Karpas-422 (cell line): ENCODE measurements around the gene ELP4. TPM values are rescaled to one million over a fixed set of nuclear protein-coding genes. Genes with fewer than 3 reads are reported as not detected.

Experiments used
- DNase-seq: peaks from one replicate; pipeline ENCODE4 v3.0.0-alpha.2; 2015
- H2AFZ ChIP-seq: fragments of 200-600 bp; sonication (generic); 2 replicates; pipeline ENCODE4 v1.6.1; 2014; ENCODE audit warnings: antibody characterized with exemption, low read length, mixed read lengths
- H3K27ac ChIP-seq: fragments of 200-600 bp; sonication (generic); 2 replicates; pipeline ENCODE4 v1.5.1; 2014; ENCODE audit warnings: mild to moderate bottlenecking, low read length, moderate library complexity
- H3K27me3 ChIP-seq: fragments of 200-600 bp; sonication (generic); 2 replicates; pipeline ENCODE4 v1.6.1; 2014; ENCODE audit warnings: low read length, mixed read lengths
- H3K36me3 ChIP-seq: fragments of 200-600 bp; sonication (generic); 2 replicates; pipeline ENCODE4 v1.6.1; 2014; ENCODE audit warnings: low read length, mixed read lengths; ENCODE audit not compliant: insufficient read depth
- H3K4me1 ChIP-seq: fragments of 200-600 bp; sonication (generic); 2 replicates; pipeline ENCODE4 v1.6.1; 2014; ENCODE audit warnings: mild to moderate bottlenecking, low read length, mixed read lengths
- H3K4me2 ChIP-seq: fragments of 200-600 bp; sonication (generic); 2 replicates; pipeline ENCODE4 v1.6.1; 2014; ENCODE audit warnings: low read length, low read depth, mild to moderate bottlenecking; ENCODE audit not compliant: poor library complexity, severe bottlenecking
- H3K4me3 ChIP-seq: fragments of 200-600 bp; sonication (generic); 2 replicates; pipeline ENCODE4 v1.5.1; 2014; ENCODE audit warnings: mild to moderate bottlenecking, antibody characterized with exemption, low read length, mixed read lengths
- H3K79me2 ChIP-seq: fragments of 200-600 bp; sonication (generic); 2 replicates; pipeline ENCODE4 v1.6.1; 2014; ENCODE audit warnings: mild to moderate bottlenecking, low read length, mixed read lengths
- H3K9ac ChIP-seq: fragments of 200-600 bp; sonication (generic); 2 replicates; pipeline ENCODE4 v1.6.0; 2014; ENCODE audit warnings: low read length
- H3K9me2 ChIP-seq: fragments of 200-600 bp; sonication (generic), shearing (Covaris generic); replicated peaks from 2 replicates; pipeline ENCODE4 v1.6.0; 2014; ENCODE audit warnings: mild to moderate bottlenecking, low read length, moderate library complexity; ENCODE audit not compliant: insufficient read depth
- H3K9me3 ChIP-seq: fragments of 300-700, 200-600 bp; sonication (generic); 2 replicates; pipeline ENCODE4 v1.6.1; 2014; ENCODE audit warnings: low read length, mixed read lengths
- H4K20me1 ChIP-seq: fragments of 200-600 bp; sonication (generic); 2 replicates; pipeline ENCODE4 v1.6.1; 2014; ENCODE audit warnings: mild to moderate bottlenecking, antibody characterized with exemption, low read length, low read depth; ENCODE audit not compliant: insufficient read depth
- total RNA-seq: library from RNA; depleted of rRNA; stranded (reverse); fragments of >200 nt; shearing (Covaris generic); gene quantifications from 2 replicates; pipeline ENCODE4 v1.2.3, GENCODE V29; 2014; ENCODE audit warnings: low replicate concordance

ELP4 gene
- total RNA-seq, 1 experiment from 2014 or later = 87.1 TPM

DNA sequence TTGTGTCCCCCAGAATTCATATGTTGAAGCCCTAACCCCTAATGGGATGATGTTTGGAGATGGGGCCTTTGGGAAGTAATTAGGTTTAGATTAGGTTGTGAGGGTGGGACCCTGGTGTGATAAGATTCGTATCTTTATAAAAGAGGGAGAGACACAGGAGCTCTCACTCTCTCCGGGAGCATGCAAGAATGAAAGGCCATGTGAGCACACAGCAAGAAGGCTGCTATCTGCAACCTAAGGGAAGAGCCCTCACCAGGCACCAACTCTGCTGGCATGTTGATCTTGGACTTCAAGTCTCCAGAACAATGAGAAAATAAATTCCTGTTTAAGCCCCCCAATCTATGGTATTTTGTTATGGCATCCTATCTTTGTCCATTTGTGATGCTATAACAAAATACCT is 97.3 kb downstream of the ELP4 start:
- DNase-seq = no peak
- no peak overlapping the region for H3K4me2 ChIP-seq
- H3K9me2 ChIP-seq = no peaks in the 10 kb centered on the region; the same call in 1 of the 2 replicates
- H3K27ac ChIP-seq = no peak overlapping the region
- no peaks in the 10 kb centered on the region for H3K36me3 ChIP-seq
- H3K9ac ChIP-seq = no peak overlapping the region
- peaks cover 17% of the 10 kb centered on the region for H3K79me2 ChIP-seq
- no peaks in the 10 kb centered on the region for H3K4me1 ChIP-seq
- H3K9me3 ChIP-seq = no peaks in the 10 kb centered on the region
- H4K20me1 ChIP-seq = no peaks in the 10 kb centered on the region
- H3K4me3 ChIP-seq = no peak overlapping the region
- no peak overlapping the region for H2AFZ ChIP-seq
- no peaks in the 10 kb centered on the region for H3K27me3 ChIP-seq

DNA sequence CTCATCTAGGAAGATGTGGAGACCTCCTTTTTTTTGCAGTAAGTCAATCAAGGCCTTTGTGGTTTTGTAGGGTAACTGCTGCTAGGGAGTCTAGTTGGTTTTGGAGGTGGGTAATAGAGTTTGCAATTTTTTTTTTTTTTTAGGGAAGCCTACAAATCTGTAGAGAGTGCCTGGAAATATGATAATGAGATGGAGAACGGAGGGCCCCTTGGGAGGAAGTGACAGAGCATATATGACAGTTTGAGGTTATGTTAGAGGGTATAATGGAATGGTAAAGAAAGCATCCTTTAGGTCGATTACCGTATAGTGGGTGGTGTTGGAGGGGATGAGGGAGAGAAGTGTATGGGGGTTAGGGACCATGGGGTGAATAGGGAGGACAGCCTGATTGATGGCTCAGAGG is 98.3 kb downstream of the ELP4 start:
- no peak overlapping the region for H3K4me2 ChIP-seq
- H3K4me1 ChIP-seq = no peaks in the 10 kb centered on the region
- H3K4me3 ChIP-seq = no peak overlapping the region
- H4K20me1 ChIP-seq = no peaks in the 10 kb centered on the region
- no peak overlapping the region for H3K27ac ChIP-seq
- no peaks in the 10 kb centered on the region for H3K9me3 ChIP-seq
- no peaks in the 10 kb centered on the region for H3K36me3 ChIP-seq
- no peaks in the 10 kb centered on the region; the same call in 1 of the 2 replicates for H3K9me2 ChIP-seq
- peaks cover 14% of the 10 kb centered on the region for H3K79me2 ChIP-seq
- H2AFZ ChIP-seq = no peak overlapping the region
- no peaks in the 10 kb centered on the region for H3K27me3 ChIP-seq
- DNase-seq = no peak
- H3K9ac ChIP-seq = no peak overlapping the region

DNA sequence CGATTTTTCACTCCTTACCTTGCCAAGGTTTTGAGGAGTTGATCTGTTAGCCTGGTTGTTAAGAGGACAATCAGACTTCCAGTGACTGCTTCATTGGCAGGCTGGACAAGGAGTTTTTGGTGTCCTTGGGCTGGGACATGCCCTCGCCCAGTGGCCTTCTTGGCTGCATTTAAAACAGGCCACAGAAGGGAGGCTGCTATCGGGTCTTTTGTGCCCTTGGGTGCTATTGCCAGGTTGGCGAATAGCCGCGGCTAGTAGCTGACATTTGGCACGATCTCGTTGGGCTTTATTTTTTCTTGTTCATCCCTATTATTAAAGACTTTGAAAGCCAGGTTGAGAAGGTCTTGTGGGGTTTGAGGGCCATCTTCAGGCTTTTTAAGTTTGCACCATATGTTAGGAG is 99.4 kb downstream of the ELP4 start:
- Histone ChIP-seq H3K4me3 (no peak overlapping the region), H2AFZ (no peak overlapping the region), H3K4me1 (no peaks in the 10 kb centered on the region), H3K79me2 (peaks cover 13% of the 10 kb centered on the region; the same call in 1 of the 2 replicates), H3K27ac (no peak overlapping the region), H3K27me3 (no peaks in the 10 kb centered on the region), H3K9me3 (no peaks in the 10 kb centered on the region), H3K9ac (no peak overlapping the region), H3K4me2 (no peak overlapping the region), H4K20me1 (no peaks in the 10 kb centered on the region), H3K9me2 (no peaks in the 10 kb centered on the region), H3K36me3 (no peaks in the 10 kb centered on the region)
- no peak for DNase-seq

DNA sequence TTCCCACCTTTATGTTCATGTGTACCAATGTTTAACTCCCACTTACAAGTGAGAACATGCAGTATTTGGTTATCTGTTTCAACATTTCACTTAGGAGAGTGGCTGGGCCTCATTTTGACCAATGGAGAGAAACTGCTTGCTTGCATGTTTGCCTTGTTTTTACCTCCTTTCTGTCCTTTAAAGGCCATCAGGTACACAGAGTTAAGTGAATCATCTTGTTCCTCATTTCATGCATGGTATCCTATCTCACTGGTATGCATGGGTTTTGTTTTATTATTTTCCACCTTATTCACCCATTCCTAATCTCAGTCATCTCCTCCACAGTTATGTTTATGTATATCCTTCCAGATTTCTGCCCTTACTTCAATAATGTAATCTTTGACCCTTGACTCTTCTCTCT is 101.0 kb downstream of the ELP4 start:
- Histone ChIP-seq H4K20me1 (no peaks in the 10 kb centered on the region), H3K4me1 (no peaks in the 10 kb centered on the region), H3K9ac (no peak overlapping the region), H3K4me2 (no peak overlapping the region), H2AFZ (no peak overlapping the region), H3K4me3 (no peak overlapping the region), H3K36me3 (no peaks in the 10 kb centered on the region), H3K79me2 (0 out of 2 replicates have a peak, but pooled peaks cover 7% of the 10 kb centered on the region), H3K27ac (no peak overlapping the region), H3K9me2 (no peaks in the 10 kb centered on the region), H3K27me3 (no peaks in the 10 kb centered on the region), H3K9me3 (no peaks in the 10 kb centered on the region)
- no peak for DNase-seq

DNA sequence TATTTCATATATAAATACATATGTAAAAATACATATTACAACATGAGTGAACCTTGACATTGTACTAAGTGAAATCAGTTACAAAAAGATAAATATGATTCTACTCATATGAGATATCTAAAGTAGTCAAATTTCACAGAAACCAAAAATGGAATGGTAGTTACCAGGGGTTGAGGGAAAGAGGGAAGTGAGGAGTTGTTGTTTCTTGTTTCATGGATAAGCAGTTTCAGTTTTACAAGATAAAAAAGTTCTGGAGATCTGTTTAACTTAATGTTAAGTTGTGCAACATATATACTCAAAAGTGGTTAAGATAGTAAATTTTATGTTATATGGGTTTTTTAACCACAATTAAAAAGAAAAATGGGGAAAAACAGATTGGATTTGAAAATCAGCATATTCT is 107.7 kb downstream of the ELP4 start:
- no peaks in the 10 kb centered on the region for H3K9me2 ChIP-seq
- no peak for DNase-seq
- no peak overlapping the region for H3K4me2 ChIP-seq
- no peak overlapping the region for H3K27ac ChIP-seq
- no peaks in the 10 kb centered on the region for H3K27me3 ChIP-seq
- no peaks in the 10 kb centered on the region for H3K4me1 ChIP-seq
- no peak overlapping the region for H2AFZ ChIP-seq
- no peak overlapping the region for H3K9ac ChIP-seq
- no peaks in the 10 kb centered on the region for H3K36me3 ChIP-seq
- H3K79me2 ChIP-seq = 0 out of 2 replicates have a peak, but pooled peaks cover 5% of the 10 kb centered on the region
- H3K4me3 ChIP-seq = no peak overlapping the region
- H3K9me3 ChIP-seq = no peaks in the 10 kb centered on the region
- H4K20me1 ChIP-seq = no peaks in the 10 kb centered on the region

DNA sequence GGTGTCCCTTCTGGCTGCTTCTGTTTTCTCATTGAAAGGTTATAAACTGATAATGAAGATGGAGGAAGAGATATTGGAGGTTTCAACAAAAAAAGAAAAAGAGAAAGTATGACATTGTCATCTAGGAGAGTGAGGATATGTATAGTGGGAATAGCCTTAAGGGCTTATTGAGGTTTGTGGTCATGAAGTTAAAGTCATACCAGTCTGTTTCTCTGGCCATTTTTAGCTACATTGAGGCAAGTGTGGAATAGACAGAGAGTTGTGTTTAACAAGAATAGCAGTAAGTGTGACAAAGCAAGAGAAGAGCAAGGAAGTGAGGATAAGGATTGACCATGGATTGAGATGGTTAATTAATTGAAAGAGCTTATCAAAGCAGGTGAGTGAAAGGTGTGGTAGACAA is 110.4 kb downstream of the ELP4 start:
- Histone ChIP-seq H3K36me3 (no peaks in the 10 kb centered on the region), H4K20me1 (no peaks in the 10 kb centered on the region), H3K27me3 (no peaks in the 10 kb centered on the region), H3K79me2 (0 out of 2 replicates have a peak, but pooled peaks cover 3% of the 10 kb centered on the region), H3K4me2 (no peak overlapping the region), H3K27ac (no peak overlapping the region), H3K9me2 (no peaks in the 10 kb centered on the region), H2AFZ (no peak overlapping the region), H3K4me3 (no peak overlapping the region), H3K9ac (no peak overlapping the region), H3K4me1 (no peaks in the 10 kb centered on the region), H3K9me3 (no peaks in the 10 kb centered on the region)
- no peak for DNase-seq

DNA sequence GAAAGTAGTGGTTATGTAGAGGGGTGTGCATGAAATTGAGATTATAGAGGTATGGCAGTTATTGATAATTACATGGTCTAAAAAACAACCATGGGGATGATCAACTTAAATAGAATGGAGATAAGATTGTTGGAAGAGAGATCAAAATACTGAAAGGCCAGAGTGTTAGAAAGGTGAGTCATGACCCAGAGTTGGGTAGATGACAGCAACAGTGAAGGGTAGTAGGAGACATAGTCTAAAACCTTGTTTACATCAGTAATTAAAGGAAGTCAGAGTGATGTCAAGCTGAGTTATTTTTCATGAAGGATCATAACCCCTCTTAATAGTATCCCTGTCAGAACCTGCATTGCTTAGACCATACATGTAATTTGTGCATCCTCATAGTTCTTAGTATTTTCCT is 110.9 kb downstream of the ELP4 start:
- H3K4me1 ChIP-seq = no peaks in the 10 kb centered on the region
- H3K9me3 ChIP-seq = no peaks in the 10 kb centered on the region
- DNase-seq = no peak
- H3K4me2 ChIP-seq = no peak overlapping the region
- H4K20me1 ChIP-seq = no peaks in the 10 kb centered on the region
- no peak overlapping the region for H3K9ac ChIP-seq
- no peak overlapping the region for H3K27ac ChIP-seq
- H3K27me3 ChIP-seq = no peaks in the 10 kb centered on the region
- no peaks in the 10 kb centered on the region for H3K36me3 ChIP-seq
- no peak overlapping the region for H3K4me3 ChIP-seq
- no peak overlapping the region for H2AFZ ChIP-seq
- 0 out of 2 replicates have a peak, but pooled peaks cover 3% of the 10 kb centered on the region for H3K79me2 ChIP-seq
- H3K9me2 ChIP-seq = no peaks in the 10 kb centered on the region

DNA sequence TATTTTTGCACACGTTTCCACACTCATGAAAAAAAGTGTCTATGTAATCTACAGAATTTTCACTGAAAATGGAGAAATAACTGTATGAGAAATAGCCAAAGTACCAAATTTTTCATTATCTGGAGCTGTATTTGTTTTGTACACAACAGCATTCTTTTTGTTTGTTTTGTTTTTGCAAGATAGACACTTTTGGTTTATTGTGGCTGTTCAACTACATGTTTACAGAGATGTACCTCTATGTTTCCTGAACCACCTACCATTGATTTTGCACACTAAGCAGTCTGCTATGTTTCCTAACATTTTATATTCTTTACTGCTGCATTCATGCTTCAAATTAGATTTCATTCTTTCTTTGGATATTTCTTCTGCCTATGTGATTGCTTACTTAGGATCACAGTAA is 116.3 kb downstream of the ELP4 start:
- peaks cover 4% of the 10 kb centered on the region; the same call in 1 of the 2 replicates for H3K4me1 ChIP-seq
- no peak overlapping the region for H3K4me2 ChIP-seq
- H2AFZ ChIP-seq = no peak overlapping the region
- no peaks in the 10 kb centered on the region for H3K36me3 ChIP-seq
- no peaks in the 10 kb centered on the region for H3K27me3 ChIP-seq
- H3K9me2 ChIP-seq = no peaks in the 10 kb centered on the region
- H3K9ac ChIP-seq = no peak overlapping the region
- H3K79me2 ChIP-seq = peaks cover 6% of the 10 kb centered on the region; the same call in 1 of the 2 replicates
- no peaks in the 10 kb centered on the region for H3K9me3 ChIP-seq
- H3K4me3 ChIP-seq = no peak overlapping the region
- H3K27ac ChIP-seq = no peak overlapping the region
- H4K20me1 ChIP-seq = no peaks in the 10 kb centered on the region
- DNase-seq = no peak

DNA sequence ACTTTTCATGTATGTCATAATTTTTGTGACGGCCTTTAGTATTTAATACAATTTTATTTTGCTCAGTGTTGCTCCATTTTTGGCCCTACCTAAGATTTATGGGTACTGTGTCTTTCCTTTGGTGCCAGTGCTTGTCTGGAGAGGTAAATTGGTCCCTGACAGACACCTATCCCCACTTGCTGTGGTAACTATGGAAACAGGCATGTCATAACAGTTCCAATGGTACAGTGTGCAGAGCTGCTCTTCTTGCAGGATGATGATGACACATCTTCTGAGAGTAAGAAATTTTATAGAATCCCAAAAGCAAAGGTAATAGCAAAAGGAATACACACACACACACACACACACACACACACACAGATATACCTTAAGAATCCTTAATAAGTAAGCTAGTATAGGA is 118.5 kb downstream of the ELP4 start:
- H3K79me2 ChIP-seq = peaks cover 6% of the 10 kb centered on the region; the same call in 1 of the 2 replicates
- H4K20me1 ChIP-seq = no peaks in the 10 kb centered on the region
- H3K9me2 ChIP-seq = no peaks in the 10 kb centered on the region
- no peaks in the 10 kb centered on the region for H3K36me3 ChIP-seq
- H2AFZ ChIP-seq = no peak overlapping the region
- no peak overlapping the region for H3K4me2 ChIP-seq
- DNase-seq = no peak
- no peaks in the 10 kb centered on the region for H3K9me3 ChIP-seq
- no peak overlapping the region for H3K4me3 ChIP-seq
- no peak overlapping the region for H3K9ac ChIP-seq
- H3K27me3 ChIP-seq = no peaks in the 10 kb centered on the region
- H3K27ac ChIP-seq = no peak overlapping the region
- H3K4me1 ChIP-seq = peaks cover 4% of the 10 kb centered on the region; the same call in 1 of the 2 replicates
